ENCODE measurements around the gene PSME3IP1.
"Not testable (repeated sequence)": the region's sequence is repeated elsewhere in the genome, so short reads cannot be mapped to it uniquely, and the experiment has no call there.

The PSME3IP1 gene

DNA sequence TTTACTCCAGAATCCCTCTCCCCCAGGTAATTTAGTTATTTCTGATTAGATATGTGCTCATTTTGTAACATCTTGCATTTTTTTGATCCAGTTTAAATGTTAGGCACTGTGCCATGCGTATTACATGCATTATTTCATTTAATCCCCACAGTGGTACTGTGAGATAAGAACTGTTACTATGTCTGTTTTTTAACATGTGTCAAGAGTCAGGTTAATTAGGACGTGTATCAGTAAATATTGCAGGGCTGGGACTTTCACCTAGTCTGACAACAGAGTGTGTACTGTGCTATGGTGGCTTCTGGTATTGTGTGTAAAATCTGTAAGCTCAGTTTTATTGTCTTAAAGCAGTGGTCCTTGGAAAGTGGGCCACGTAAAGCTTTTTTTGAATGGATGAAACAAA, 10.9 kb upstream of the PSME3IP1 start:
- DNase-seq (ENCODE audit: low spot score) = no peak

DNA sequence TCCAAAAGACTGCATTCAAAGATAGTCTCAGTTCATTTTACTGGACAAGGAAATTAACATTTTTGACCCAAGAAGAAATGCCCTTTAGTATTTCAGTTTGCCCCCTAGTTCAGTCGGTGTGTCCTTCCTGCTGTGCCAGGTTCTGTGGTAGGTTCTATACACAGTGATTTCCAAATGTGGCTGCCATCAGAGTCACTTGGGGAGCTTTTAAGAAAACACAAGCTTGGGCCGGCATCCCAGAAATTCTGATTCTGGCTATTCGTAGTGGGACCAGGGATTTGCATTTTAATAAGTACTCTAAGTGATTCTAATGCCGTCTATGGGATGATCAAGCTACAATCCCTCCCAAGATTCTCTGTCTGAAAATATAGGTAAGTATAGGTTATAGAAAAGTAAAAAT, 10.4 kb upstream of the PSME3IP1 start:
- DNase-seq (ENCODE audit: low spot score) = no peak

DNA sequence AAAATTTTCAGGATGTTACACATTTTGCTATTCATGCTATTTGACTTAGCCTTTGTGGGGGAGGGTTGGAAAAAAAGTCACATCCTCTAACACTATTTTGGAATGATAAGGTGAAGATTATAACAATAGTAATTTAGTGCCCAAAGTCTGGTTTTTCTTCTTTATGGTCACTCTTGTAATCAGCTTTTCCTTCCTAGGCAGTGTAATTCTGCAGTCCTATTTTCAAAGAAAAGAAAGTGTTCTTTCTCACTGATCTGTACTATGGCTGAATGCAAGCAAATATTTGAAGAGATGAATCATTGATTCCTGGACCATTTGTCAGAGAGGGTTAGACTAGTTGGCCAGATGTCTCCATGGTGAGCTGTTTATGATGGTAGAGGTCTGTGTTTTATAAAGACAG, 8.7 kb upstream of the PSME3IP1 start:
- no peak for DNase-seq (ENCODE audit: low spot score)

GRCh38 chr16:57192720-57193486, 7.1 kb upstream of the PSME3IP1 start:
- DNase-seq (ENCODE audit: low spot score) = no peak

GRCh38 chr16:57192146-57192545, 6.3 kb upstream of the PSME3IP1 start:
- no peak for DNase-seq (ENCODE audit: low spot score)

DNA sequence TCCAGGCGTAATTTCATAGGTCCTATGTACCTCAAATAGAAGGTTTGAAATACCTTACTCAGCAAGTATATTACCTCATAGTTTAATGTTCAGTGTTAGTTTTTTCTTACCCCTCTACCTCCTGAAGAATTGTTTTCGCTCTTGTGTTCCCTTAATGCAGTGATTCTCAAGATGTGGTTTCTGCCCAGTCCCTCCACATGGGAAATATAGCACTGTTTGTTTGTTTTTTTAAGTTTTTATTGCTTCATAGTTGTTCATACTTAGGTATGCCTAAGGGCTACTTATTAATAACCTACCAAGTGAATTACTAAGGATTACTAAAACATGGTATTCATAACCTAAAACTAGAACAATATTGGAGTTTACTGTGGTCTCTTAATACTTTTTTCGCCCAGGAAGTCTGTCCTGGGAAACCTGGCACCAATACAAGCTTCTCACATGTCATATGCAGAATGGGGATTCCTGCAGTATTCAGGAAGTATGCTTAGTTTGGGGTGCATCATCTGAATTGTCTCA, 5.3 kb upstream of the PSME3IP1 start:
- no peak for DNase-seq (ENCODE audit: low spot score)

GRCh38 chr16:57190136-57190535, 4.3 kb upstream of the PSME3IP1 start:
- DNase-seq (ENCODE audit: low spot score) = no peak

DNA sequence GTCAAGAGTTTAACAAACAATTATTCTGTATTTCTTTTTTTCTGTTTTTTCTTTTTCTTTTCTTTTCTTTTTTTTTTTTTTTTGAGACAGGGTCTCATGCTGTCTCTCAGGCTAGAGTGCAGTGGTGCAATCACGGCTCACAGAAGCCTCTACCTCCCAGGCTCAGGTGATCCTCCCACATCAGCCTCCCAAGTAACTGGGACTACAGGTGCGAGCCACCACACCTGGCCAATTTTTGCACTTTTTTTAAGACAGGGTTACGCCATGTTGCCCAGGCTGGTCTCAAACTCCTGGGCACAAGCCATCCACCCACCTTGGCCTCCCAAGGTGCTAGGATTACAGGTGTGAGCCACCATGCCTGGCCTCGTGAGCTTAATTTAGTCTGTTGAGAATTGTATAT, 3.7 kb upstream of the PSME3IP1 start:
- not testable (repeated sequence) for DNase-seq (ENCODE audit: low spot score)

DNA sequence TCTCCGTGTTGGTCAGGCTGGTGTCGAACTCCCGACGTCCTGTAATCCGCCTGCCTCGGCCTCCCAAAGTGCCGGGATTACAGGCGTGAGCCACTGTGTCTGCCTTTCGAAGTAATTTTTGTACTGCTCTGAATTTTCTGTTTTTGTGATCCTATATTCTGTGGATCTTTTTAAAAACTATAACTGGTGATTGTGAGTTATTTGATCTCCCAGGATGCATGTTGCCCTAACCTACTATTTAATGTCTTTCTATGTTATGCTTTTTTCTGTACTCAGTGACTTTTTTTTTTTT, 2.8 kb upstream of the PSME3IP1 start:
- DNase-seq (ENCODE audit: low spot score) = no peak

GRCh38 chr16:57187902-57188710, 2.3 kb upstream of the PSME3IP1 start:
- DNase-seq (ENCODE audit: low spot score) = not testable (repeated sequence)

DNA sequence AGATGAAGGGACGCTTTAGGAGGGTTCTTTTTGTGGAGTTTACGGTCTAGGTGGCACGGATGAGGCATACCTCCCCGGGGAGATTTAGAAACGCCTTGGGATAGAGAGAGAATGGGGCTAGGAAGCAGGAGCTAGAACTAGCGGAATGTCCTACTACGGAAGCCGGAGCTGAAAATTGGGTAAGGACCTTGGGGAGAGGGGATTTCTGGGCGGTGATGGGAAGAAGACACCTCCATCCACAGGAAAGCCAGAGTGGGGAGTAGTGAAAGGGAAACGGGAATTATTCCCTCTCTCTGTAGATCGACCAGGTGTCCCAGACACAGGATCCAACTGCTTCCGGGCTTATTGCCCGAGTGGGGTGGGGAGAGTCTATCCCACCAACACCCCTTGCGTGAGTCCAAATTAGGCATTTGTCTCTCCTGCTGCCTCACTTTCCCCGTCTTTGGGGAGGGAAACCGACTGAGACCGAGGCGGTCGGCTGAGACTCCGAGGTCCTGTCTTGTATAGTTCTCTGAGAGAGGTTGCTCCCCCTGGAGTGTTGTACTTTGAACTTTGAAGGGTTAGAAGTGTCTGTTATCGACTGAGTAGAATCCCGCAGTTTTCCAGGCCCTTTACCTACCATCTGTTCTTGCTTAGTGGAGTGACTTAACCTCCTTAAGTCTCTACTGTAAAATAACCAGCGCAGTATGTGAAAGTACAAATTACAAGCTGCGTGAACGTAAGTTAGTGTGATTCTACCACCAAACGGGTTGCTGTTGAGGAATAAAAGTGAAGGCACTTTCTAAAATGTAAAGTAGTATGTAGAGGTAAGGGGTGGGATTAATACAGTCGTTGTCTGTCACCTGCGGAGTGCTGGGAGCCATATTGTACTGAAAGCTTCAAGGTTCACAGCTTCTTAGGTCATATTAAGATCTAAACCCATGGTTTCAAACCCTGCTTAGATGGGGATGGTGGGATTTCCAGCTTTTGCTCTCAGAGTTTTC, 1.3 kb upstream of the PSME3IP1 start:
- DNase-seq (ENCODE audit: low spot score) = peak; percentile 13

DNA sequence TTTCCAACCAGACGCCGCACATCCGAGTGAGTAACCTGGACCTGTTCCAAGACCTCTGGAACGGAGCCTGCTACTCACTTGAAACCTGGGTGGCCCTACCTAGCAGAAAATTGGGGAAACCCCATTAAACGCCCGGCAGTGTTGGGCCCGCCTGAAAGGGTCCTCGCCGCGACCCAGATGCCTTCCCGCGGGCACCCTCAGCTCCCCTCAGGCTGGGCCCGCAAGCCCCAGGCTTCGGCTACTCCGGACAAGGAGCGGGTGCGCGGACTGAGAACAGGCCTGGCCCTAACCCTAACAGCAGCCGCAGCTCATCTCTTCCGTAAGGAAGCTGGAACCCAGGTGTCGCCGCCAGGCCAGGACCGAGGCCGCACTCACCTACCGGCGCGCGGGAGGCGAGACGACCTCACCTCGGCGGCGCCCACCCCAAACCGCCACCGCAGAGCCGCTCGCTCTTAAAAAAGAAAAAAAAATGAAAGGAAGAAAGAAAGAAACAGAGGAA, 344 bp downstream of the PSME3IP1 start:
- peak; percentile 34 for DNase-seq (ENCODE audit: low spot score)

DNA sequence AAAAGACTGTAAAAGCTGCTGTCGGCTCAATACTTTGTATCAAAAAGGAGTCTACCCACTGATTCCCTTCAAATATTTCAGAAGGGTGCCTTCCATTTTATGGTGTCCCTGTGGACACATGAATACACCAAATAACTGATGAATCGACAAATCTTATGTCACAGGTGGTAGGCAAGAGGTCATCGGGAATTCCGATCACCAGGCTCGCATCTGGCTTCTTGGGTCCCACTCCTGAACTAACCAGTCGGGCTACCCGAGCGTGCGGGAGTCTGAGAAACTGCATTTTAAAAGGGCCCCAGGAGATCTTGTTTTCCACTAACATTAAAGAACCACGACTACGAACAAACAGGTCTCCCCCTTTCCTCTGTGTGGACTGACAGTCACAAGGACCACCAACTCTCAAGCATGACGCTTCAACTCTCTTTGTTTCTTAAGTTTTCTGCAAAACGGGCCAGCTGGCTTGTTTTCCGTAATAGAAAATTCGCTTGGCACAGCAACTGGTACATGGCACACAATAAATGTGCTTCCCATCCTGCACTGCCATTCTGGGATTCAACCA, 873 bp downstream of the PSME3IP1 start:
- no peak for DNase-seq (ENCODE audit: low spot score)

DNA sequence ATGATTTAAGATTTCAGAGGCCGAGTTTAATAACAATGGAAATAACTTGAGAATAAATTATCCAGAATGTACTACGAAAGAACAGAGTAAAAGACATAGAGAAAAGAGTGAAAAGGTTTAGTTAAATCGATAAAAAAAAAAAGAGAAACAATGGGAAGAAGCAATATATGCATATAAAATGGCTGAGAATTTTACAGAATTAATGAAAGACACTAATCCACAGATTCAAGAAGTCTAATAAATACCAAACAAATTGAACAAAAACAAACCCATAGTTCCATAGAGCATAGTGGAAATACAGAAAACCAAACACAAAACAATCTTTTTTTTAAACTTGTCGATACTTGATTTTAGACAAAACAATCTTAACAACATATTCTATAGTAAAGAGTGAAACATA, 1.7 kb downstream of the PSME3IP1 start:
- no peak for DNase-seq (ENCODE audit: low spot score)

- DNase-seq (ENCODE audit: low spot score) = no peak
Measured at GRCh38 chr16:57179215-57179828, 6.5 kb downstream of the PSME3IP1 start.

DNA sequence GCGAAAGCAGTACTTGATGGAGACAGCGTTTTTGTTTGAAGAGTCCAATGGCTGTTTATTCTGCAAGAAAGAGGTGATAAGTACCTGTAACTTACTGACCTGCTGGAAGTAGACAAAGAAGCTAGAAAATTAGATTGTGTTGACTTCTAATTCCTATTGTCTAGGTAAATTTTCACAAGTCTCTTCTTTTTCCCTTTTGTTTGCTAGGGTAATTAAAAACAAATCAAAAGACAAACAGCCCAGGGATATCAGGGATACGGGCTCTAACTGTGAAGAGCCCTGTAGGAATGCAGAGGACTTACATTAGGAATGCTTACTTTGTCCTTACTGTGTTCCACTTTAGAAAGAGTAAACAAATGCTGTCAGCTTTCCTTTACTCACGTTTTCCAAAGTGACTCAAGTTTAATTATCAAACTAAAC, 7.0 kb downstream of the PSME3IP1 start:
- no peak for DNase-seq (ENCODE audit: low spot score)

DNA sequence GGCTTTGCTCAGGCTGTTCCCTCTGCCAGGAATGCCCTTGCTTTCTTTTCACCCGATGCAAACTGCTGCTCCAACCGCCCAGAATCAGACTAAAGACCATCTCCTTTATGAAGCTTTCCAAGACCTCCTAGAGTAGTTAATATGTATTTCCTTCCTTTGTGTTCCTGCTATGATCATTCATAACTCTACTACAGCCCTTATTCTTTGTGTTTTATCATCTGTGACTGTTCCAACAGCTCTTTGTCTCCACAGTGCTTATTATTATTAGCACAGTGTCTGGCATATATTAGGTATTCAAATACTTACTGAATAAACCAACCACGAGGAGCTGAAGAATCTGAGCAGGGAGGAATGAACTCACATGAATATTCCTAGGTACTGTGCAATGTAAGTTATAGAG, 7.6 kb downstream of the PSME3IP1 start:
- DNase-seq (ENCODE audit: low spot score) = no peak

- no peak for DNase-seq (ENCODE audit: low spot score)
Measured at GRCh38 chr16:57175896-57176295, 9.9 kb downstream of the PSME3IP1 start.

DNA sequence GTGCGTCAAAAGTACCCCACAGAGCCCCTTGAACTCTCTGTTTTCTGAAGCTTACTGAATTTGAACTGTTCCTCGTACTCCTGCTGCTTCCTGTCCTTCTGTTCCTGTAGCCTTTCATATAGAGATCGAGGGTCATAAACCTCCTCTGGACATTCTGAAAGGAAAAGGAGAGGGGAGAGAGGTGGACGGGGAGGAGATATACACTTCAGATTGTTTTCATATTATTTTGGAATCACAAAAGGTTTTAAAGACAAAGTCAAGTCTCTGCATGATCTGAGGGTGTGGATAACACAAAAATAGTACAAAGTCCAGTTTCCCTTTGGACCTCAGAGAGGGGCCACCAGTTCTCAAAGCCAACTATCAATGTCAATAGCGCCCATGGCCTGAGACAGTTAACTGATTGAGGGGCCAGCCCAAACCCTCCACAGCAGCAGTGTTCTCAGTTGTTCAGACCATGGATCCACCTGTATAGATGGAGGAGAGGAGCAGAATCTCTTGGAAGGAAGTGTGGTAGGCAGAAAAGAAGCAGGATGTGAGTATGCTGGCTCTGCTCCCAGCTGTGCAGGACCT, 13.0 kb downstream of the PSME3IP1 start:
- no peak for DNase-seq (ENCODE audit: low spot score)

DNA sequence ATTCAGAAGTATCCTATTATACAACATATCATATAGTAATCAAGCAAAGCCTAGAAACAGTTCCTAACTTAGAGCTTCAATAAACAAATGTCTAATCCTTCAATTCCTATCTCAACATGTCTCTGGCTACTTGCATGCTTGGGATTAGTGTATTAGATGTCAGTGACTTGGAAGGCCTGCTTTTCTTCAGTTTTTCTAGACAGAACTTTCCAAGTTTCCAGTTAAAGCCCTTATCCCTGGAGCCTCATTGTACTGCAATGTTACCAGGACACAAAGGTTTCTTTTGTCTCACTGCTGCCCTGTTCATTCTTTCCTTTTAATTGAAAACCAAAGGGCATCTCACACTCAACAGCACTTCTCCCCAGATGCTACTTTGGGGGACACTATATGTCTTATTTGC, 16.5 kb downstream of the PSME3IP1 start:
- DNase-seq (ENCODE audit: low spot score) = no peak

DNA sequence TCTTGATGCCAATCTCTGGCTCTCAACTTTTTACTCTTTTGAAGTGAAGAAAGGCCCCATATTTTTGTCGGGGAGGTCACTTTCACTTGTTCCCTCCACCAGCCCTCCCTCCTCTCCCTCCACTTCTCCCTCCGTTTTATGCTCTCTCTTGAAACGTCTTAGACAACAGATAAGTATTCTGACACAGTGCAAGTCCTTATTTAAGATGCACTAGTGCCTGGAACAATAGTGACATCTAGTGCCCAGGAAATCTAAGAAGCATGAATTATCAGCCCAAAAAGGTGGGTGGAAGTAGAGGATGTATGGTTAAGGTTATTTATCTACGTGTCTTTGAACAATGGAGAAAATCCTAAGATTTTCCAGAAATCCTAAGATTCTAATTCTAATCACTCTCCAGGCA, 17.9 kb downstream of the PSME3IP1 start:
- peak; percentile 72 for DNase-seq (ENCODE audit: low spot score)

Data from CD4-positive, alpha-beta T cell treated with Interleukin-2 at 100 ng/mL for 4 hours (primary cell).